IMR-90 (cell line): ENCODE data around the gene POGLUT2. TPM values are rescaled to one million over a fixed set of nuclear protein-coding genes. Genes with fewer than 3 reads are reported as not detected.
A peak's percentile ranks its signal among the peaks of the same experiment; 100 is the strongest.

Source experiments
- ATAC-seq: fragments of 200-7000 bp; cut with Tn5 transposase; 2 replicates; pipeline ENCODE4 v1.9.1; 2020; ENCODE audit warnings: low read depth, mild to moderate bottlenecking, moderate library complexity
- BruUV-seq: library from RNA; stranded (reverse); fragments of 400-500 nt; replicated peaks from 2 replicates; lab custom pipeline; 2021; lab: Mats Ljungman, UMichigan
- CTCF ChIA-PET: fragments of 300-600 bp; formaldehyde crosslinking; extraction: SDS; loops from one replicate; lab custom pipeline; 2021; ENCODE audit warnings: antibody characterized with exemption; lab: Yijun Ruan, JAX
- POLR2A ChIA-PET: fragments of 300-600 bp; sonication (Branson Sonifier 250); formaldehyde crosslinking; loops from one replicate; lab custom pipeline; 2022; ENCODE audit warnings: antibody characterized with exemption; ENCODE audit not compliant: unreplicated experiment; lab: Charles Lee
- DNase-seq: peaks from one replicate; pipeline ENCODE4 v3.0.0; 2013
- H2AFZ ChIP-seq: replicated peaks from 2 replicates; pipeline ENCODE3; 2013; ENCODE audit warnings: low read length, mild to moderate bottlenecking; ENCODE audit not compliant: poor library complexity
- H2AK5ac ChIP-seq: 2 replicates; pipeline ENCODE4 v1.6.1; 2013; ENCODE audit warnings: low read depth, low read length, inconsistent platforms
- H2AK9ac ChIP-seq: replicated peaks from 2 replicates; pipeline ENCODE3; 2013; ENCODE audit warnings: mild to moderate bottlenecking, low read depth, low read length, moderate library complexity; ENCODE audit not compliant: poor library complexity
- H2BK120ac ChIP-seq: 2 replicates; pipeline ENCODE4 v1.6.1; 2013; ENCODE audit warnings: low read depth, low read length, inconsistent platforms
- H2BK15ac ChIP-seq: 3 replicates; pipeline ENCODE4 v1.6.1; 2013; ENCODE audit warnings: low read depth, low read length, inconsistent platforms
- H2BK20ac ChIP-seq: 2 replicates; pipeline ENCODE4 v1.6.1; 2013; ENCODE audit warnings: low read depth, mild to moderate bottlenecking, inconsistent platforms, low read length, moderate library complexity
- H2BK5ac ChIP-seq: 2 replicates; pipeline ENCODE4 v1.6.1; 2013; ENCODE audit warnings: mild to moderate bottlenecking, low read depth, low read length, inconsistent platforms; ENCODE audit not compliant: poor library complexity, severe bottlenecking
- H3K14ac ChIP-seq: replicated peaks from 2 replicates; pipeline ENCODE4 v1.6.1; 2013; ENCODE audit warnings: low read depth, low read length, inconsistent platforms
- H3K18ac ChIP-seq: 2 replicates; pipeline ENCODE4 v1.6.1; 2013; ENCODE audit warnings: low read depth, low read length, control low read depth
- H3K23ac ChIP-seq: 2 replicates; pipeline ENCODE4 v1.6.1; 2013; ENCODE audit warnings: low read depth, low read length, inconsistent platforms
- H3K27ac ChIP-seq: 2 replicates; pipeline ENCODE4 v1.5.1; 2013; ENCODE audit warnings: mild to moderate bottlenecking, control low read depth, low read length; ENCODE audit not compliant: insufficient read depth
- H3K27me3 ChIP-seq: 2 replicates; pipeline ENCODE4 v1.6.1; 2013; ENCODE audit warnings: low read length; ENCODE audit not compliant: control insufficient read depth, insufficient read depth
- H3K36me3 ChIP-seq: 2 replicates; pipeline ENCODE4 v1.6.1; 2013; ENCODE audit warnings: low read length, mixed read lengths; ENCODE audit not compliant: control insufficient read depth, insufficient read depth
- H3K4ac ChIP-seq: 2 replicates; pipeline ENCODE4 v1.6.1; 2013; ENCODE audit warnings: low read depth, low read length, inconsistent platforms
- H3K4me1 ChIP-seq: 2 replicates; pipeline ENCODE4 v1.6.1; 2013; ENCODE audit warnings: low read length, mixed read lengths; ENCODE audit not compliant: control insufficient read depth, insufficient read depth
- H3K4me2 ChIP-seq: 2 replicates; pipeline ENCODE4 v1.6.1; 2013; ENCODE audit warnings: low read depth, mild to moderate bottlenecking, control low read depth, low read length, moderate library complexity
- H3K4me3 ChIP-seq: 2 replicates; pipeline ENCODE4 v1.5.1; 2013; ENCODE audit warnings: low read depth, mild to moderate bottlenecking, control low read depth, low read length, moderate library complexity; ENCODE audit not compliant: insufficient read depth
- H3K56ac ChIP-seq: 2 replicates; pipeline ENCODE4 v1.6.1; 2013; ENCODE audit warnings: low read length, inconsistent platforms; ENCODE audit not compliant: insufficient read depth; ENCODE audit errors: extremely low read depth
- H3K79me1 ChIP-seq, 2 experiments: 2 replicates each; pipeline ENCODE4 v1.6.1; 2013; ENCODE audit warnings: low read length in 2 of 2, inconsistent platforms in 1 of 2, low read depth in 1 of 2
- H3K9ac ChIP-seq: 2 replicates; pipeline ENCODE4 v1.6.1; 2013; ENCODE audit warnings: low read depth, low read length, control low read depth
- H3K9me1 ChIP-seq: 2 replicates; pipeline ENCODE4 v1.6.1; 2013; ENCODE audit warnings: low read length, inconsistent platforms; ENCODE audit not compliant: insufficient read depth
- H3K9me3 ChIP-seq: 2 replicates; pipeline ENCODE4 v1.6.1; 2013; ENCODE audit warnings: low read length; ENCODE audit not compliant: control insufficient read depth, insufficient read depth
- H4K20me1 ChIP-seq: 2 replicates; pipeline ENCODE4 v1.6.1; 2013; ENCODE audit warnings: low read length, inconsistent platforms; ENCODE audit not compliant: insufficient read depth
- H4K5ac ChIP-seq: 2 replicates; pipeline ENCODE4 v1.6.1; 2013; ENCODE audit warnings: mild to moderate bottlenecking, low read depth, low read length, control low read depth
- H4K8ac ChIP-seq, 2 experiments: 2 replicates each; pipeline ENCODE4 v1.6.1; 2013; ENCODE audit warnings: low read depth in 2 of 2, low read length in 2 of 2, control low read depth in 1 of 2, inconsistent platforms in 1 of 2
- H4K91ac ChIP-seq: 2 replicates; pipeline ENCODE4 v1.6.1; 2013; ENCODE audit warnings: low read depth, low read length, inconsistent platforms; ENCODE audit not compliant: insufficient read depth
- BHLHE40 ChIP-seq: fragments of 150-350 bp; IDR thresholded peaks from 2 replicates; pipeline ENCODE4 v1.6.1; 2016; ENCODE audit warnings: mild to moderate bottlenecking, low read depth, low read length
- CEBPB ChIP-seq: IDR thresholded peaks from 2 replicates; pipeline ENCODE4 v1.6.1; 2012; ENCODE audit warnings: low read depth, low read length, improper control_type of control experiment
- CHD1 ChIP-seq: IDR thresholded peaks from 2 replicates; pipeline ENCODE4 v1.6.1; 2012; ENCODE audit warnings: low read depth, low read length, improper control_type of control experiment
- FOS ChIP-seq: fragments of 150-350 bp; IDR thresholded peaks from 2 replicates; pipeline ENCODE4 v1.6.1; 2016; ENCODE audit warnings: low read depth, low read length
- MAFK ChIP-seq: IDR thresholded peaks from 2 replicates; pipeline ENCODE4 v1.6.1; 2012; ENCODE audit warnings: low read depth, low read length, improper control_type of control experiment
- MAZ ChIP-seq: IDR thresholded peaks from 2 replicates; pipeline ENCODE4 v1.6.1; 2012; ENCODE audit warnings: low read depth, mild to moderate bottlenecking, low read length, improper control_type of control experiment, moderate library complexity, borderline replicate concordance
- MXI1 ChIP-seq: IDR thresholded peaks from 2 replicates; pipeline ENCODE4 v1.6.1; 2012; ENCODE audit warnings: low read depth, mild to moderate bottlenecking, low read length, moderate library complexity, borderline replicate concordance
- NFE2L2 ChIP-seq: fragments of 150-350 bp; IDR thresholded peaks from 2 replicates; pipeline ENCODE4 v1.6.1; 2016; ENCODE audit warnings: low read depth, mild to moderate bottlenecking, low read length
- POLR2A ChIP-seq: IDR thresholded peaks from 2 replicates; pipeline ENCODE4 v1.6.1; 2012; ENCODE audit warnings: mild to moderate bottlenecking, low read depth, low read length
- RCOR1 ChIP-seq: IDR thresholded peaks from 2 replicates; pipeline ENCODE4 v1.6.1; 2012; ENCODE audit warnings: mild to moderate bottlenecking, low read length, improper control_type of control experiment; ENCODE audit not compliant: insufficient replicate concordance
- RFX5 ChIP-seq: IDR thresholded peaks from 2 replicates; pipeline ENCODE4 v1.8.0; 2012; ENCODE audit warnings: low read depth, mild to moderate bottlenecking, low read length, moderate library complexity
- SMC3 ChIP-seq: fragments of 150-350 bp; IDR thresholded peaks from 2 replicates; pipeline ENCODE4 v1.6.1; 2016; ENCODE audit warnings: low read depth, mild to moderate bottlenecking, antibody characterized with exemption, low read length, moderate library complexity
- WGBS, 2 experiments: methylation state at CpG; one replicate each; pipeline versions ENCODE4 v1.1.5 to v1.1.7; 2013; ENCODE audit warnings: missing lambda C conversion rate in 2 of 2; ENCODE audit not compliant: insufficient read length in 1 of 2; ENCODE audit errors: extremely low coverage in 2 of 2; 5-methylcytosine and 5-hydroxymethylcytosine counted together
- dilution Hi-C: fragments of 300-500 bp; cut with HindIII; formaldehyde crosslinking; loops from one replicate; pipeline ENCODE4 v1.14.3; 2018; ENCODE audit warnings: low sequenced_read_pairs; ENCODE audit not compliant: unreplicated experiment
- in situ Hi-C: fragments of 300-500 bp; cut with MboI; formaldehyde crosslinking; loops from 3 replicates; pipeline ENCODE4 v1.14.3; 2019; ENCODE audit warnings: low sequenced_read_pairs, inconsistent platforms, mixed read lengths
- intact Hi-C: fragments of 100-400 bp; cut with micrococcal nuclease; formaldehyde crosslinking; loops from 2 replicates; pipeline ENCODE4 v1.10.0; 2022
- polyA plus RNA-seq, 3 experiments: library from polyadenylated mRNA; depleted of rRNA; stranded (reverse); fragments of >200 nt; gene quantifications; 2 replicates each; pipeline ENCODE4 v1.2.3, GENCODE V29; 2012; ENCODE audit warnings: low replicate concordance in 1 of 3
- total RNA-seq: library from RNA; depleted of rRNA; stranded (reverse); fragments of >200 nt; gene quantifications from 2 replicates; pipeline ENCODE4 v1.2.3, GENCODE V29; 2012
- TF ChIP-seq, protein P1 (sequence below): conservative IDR thresholded peaks from 2 replicates; pipeline ENCODE4 v1.5.1; 2012; ENCODE audit warnings: mild to moderate bottlenecking, low read depth, low read length, improper control_type of control experiment
- TF ChIP-seq, protein P2 (sequence below): fragments of 150-350 bp; IDR thresholded peaks from 2 replicates; pipeline ENCODE4 v1.6.1; 2017; ENCODE audit warnings: mild to moderate bottlenecking, antibody characterized with exemption, low read length, low read depth

POGLUT2 gene
- total and polyA plus RNA-seq, 2 of the 4 experiments (the other 2 are of a cell fraction), result 10.6 to 14.3 TPM

DNA sequence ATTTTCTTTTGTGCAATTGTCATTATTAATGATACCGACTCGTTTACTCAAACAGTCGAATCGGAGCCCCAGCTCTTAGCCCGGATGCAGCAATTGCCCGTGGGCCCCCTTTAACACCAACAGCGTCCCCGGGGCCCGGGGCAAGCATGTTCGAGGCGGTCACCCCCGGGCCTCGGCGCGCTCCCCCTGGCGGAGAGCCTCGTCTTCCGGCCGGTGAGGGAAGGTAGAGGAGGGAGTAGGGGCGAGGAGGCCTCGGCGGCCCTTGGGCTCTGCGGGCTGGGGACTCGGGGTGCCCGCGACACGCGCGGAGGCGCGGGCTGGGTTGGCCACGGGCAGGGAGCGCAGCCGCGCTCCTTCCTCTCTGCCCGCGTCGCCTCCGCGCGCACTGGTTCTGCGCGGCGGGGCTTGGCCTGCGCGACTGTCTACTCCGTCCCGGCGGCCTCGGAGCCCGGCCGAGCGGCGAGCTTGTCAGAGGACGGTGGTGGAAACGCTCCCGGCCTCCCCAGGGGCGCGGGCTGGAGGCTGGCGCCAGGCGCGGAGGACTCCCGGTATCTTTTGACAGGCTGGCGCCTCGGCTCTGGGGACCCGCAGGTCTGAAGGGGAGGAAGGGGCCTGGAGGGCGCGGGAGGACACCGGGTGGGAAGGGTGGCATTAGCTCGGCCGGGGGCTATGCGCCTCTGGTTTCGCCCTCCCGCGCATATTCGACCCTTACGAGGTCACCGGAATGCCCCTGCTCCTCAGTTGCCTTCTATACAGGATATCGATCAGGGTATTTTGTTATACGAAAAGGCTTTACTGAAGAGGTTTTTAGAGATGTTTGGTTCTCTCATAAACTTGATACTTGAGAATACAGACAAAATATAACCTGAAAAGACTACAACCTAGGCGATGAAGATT is 1.6 kb upstream of the POGLUT2 start:
- ChIA-PET POLR2A (interaction anchor here (0.6 to 0.7 kb wide), 2 partner anchors 13 to 45 kb away, joined by 3 to 4 read pairs; no protein-coding TSS in a partner anchor), CTCF (interaction anchor here (0.7 to 2.1 kb wide), 4 partner anchors 24 to 55 kb away, joined by 3 to 6 read pairs (median 4); partner anchors contain the start of gene TEX30)
- Histone ChIP-seq H3K79me1 (peaks cover 34 to 48% of the 10 kb centered on the region in 2 experiments), H2AFZ (peak overlapping the region; percentile 100), H3K23ac (peak overlapping the region; percentile 58), H3K9me1 (0 out of 2 replicates have a peak, but pooled peaks cover 6% of the 10 kb centered on the region), H4K91ac (peak overlapping the region; percentile 83; the same call in 1 of the 2 replicates), H3K4ac (peak overlapping the region; percentile 91), H2BK15ac (no peak overlapping the region), H3K4me3 (peak overlapping the region; percentile 84), H2AK5ac (0 out of 2 replicates have a peak overlapping the region, but pooled peaks have one; percentile 32), H2BK5ac (peak overlapping the region; percentile 77), H3K14ac (peak overlapping the region; percentile 72), H2BK120ac (peak overlapping the region; percentile 56; the same call in 1 of the 2 replicates), H3K9ac (peak overlapping the region; percentile 92), H4K20me1 (peaks cover 4% of the 10 kb centered on the region; the same call in 1 of the 2 replicates), H3K4me2 (peak overlapping the region; percentile 91), H3K4me1 (0 out of 2 replicates have a peak, but pooled peaks cover 3% of the 10 kb centered on the region), H3K56ac (peak overlapping the region; percentile 46), H2AK9ac (peak overlapping the region; percentile 98), H3K36me3 (no peaks in the 10 kb centered on the region), H2BK20ac (no peak overlapping the region), H4K5ac (peak overlapping the region; percentile 73), H3K27me3 (no peaks in the 10 kb centered on the region), H3K27ac (peak overlapping the region; percentile 68), H4K8ac (peak overlapping the region; percentile 51 to 92), H3K9me3 (no peaks in the 10 kb centered on the region), H3K18ac (no peak overlapping the region; the same call in 1 of the 2 replicates)
- peak; percentile 68 for DNase-seq
- in situ Hi-C loops, result no loop called here
- ATAC-seq, result peak; percentile 78
- dilution Hi-C loops, result no loop called here
- 1% methylated on average over 29 of the region's 81 CpGs; no CpG with 5 or more reads in 1 of the 2 experiments for WGBS, 2 experiments
- no TSS peak for BruUV-seq
- intact Hi-C loops, result loop anchor here (1.0 to 2.0 kb wide), 3 partner anchors 46 to 220 kb away; partner anchors contain the start of genes ERCC5 and TPP2
- TF ChIP-seq CEBPB (no peak), RFX5 (no peak), MAFK (no peak), RCOR1 (no peak), CHD1 (0 out of 2 replicates have a peak, but pooled peaks have one; percentile 49), POLR2A (peak; percentile 40; the same call in 1 of the 2 replicates), MXI1 (no peak), SMC3 (peak; percentile 39; the same call in 1 of the 2 replicates), FOS (no peak), MAZ (peak; percentile 51; the same call in 1 of the 2 replicates), BHLHE40 (no peak), NFE2L2 (no peak)
- TF ChIP-seq, protein P1, sequence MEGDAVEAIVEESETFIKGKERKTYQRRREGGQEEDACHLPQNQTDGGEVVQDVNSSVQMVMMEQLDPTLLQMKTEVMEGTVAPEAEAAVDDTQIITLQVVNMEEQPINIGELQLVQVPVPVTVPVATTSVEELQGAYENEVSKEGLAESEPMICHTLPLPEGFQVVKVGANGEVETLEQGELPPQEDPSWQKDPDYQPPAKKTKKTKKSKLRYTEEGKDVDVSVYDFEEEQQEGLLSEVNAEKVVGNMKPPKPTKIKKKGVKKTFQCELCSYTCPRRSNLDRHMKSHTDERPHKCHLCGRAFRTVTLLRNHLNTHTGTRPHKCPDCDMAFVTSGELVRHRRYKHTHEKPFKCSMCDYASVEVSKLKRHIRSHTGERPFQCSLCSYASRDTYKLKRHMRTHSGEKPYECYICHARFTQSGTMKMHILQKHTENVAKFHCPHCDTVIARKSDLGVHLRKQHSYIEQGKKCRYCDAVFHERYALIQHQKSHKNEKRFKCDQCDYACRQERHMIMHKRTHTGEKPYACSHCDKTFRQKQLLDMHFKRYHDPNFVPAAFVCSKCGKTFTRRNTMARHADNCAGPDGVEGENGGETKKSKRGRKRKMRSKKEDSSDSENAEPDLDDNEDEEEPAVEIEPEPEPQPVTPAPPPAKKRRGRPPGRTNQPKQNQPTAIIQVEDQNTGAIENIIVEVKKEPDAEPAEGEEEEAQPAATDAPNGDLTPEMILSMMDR, result peak; percentile 66
- TF ChIP-seq, protein P2, sequence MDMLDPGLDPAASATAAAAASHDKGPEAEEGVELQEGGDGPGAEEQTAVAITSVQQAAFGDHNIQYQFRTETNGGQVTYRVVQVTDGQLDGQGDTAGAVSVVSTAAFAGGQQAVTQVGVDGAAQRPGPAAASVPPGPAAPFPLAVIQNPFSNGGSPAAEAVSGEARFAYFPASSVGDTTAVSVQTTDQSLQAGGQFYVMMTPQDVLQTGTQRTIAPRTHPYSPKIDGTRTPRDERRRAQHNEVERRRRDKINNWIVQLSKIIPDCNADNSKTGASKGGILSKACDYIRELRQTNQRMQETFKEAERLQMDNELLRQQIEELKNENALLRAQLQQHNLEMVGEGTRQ, result no peak
